GM21717 (cell line): ENCODE data around the gene PRKAG1.

Experiments
- ATAC-seq: cut with Tn5 transposase; IDR thresholded peaks from one replicate; pipeline ENCODE4 v1.9.1; 2021; ENCODE audit warnings: mild to moderate bottlenecking, moderate library complexity; ENCODE audit not compliant: unreplicated experiment

The PRKAG1 gene

DNA sequence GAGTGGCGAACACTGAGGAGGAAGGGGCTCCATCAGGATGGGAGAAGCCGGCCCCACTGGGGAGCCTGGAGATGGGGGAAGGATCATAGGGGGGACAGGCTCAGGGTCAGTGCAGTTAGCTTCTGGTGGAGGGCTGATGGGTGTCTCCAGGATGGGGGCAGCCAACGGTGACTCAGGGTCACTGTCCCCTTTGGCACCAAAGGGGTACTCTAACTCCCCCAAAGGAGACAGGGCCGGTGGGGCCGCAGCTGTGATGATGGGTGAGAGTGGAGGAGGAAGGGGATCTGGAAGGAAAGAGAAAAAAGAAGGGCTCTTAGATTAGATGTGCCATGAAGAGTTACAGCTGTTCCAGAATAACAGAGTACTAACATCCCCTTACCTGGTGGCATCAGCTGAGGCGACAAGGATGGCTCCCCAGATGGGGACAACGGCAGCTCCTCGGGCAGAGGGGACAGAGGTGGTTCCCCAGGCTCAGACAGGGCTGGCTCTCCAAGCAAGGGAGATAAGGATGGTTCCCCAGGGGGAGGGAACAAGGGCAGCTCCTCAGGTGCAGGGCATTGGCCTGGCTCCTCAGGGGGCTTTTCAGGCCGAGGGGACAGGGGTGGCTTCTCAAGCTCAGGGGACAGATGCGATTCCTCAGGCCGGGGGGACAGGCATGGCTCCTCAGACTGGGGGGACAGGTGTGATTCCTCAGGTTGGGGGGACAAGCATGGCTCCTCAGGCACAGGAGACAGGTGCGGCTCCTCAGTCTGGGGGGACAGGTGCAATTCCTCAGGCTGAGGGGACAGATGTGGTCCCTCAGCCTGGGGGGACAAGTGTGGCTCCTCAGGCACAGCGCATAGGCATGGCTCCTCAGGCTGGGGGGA is 32.2 kb upstream of the PRKAG1 start:
- ATAC-seq: no peak

DNA sequence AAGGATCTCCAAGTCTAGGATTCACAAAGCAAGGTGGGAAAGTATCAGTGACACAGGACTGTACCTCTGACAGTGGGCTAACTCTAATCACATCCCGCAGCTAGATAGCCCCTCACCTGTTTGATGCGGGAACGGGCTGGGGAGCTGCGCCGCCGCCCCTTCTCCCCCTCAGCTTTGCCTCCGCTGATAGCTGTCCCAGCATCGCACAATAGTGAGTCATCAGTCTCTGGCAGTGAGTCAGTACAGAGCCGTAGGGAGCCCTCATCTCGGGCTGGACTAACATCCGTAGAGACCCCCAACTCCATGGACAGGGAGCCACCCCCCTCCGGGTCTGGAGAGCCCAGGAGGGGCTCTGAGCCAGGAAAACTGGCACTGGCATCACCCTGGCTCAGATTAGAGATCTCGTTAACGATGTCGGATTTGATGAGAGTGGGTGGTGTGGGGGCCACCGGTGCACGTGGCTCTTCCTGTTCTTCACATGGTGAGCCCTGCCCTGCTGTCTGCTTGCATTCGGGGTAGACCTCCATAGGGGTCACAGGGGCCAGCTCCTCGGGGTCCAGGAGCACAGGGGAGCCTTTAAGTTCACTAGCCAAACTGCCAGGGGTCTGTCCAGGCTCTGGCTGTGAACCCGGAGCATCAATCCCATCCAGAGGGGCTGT is 31.1 kb upstream of the PRKAG1 start:
- no peak for ATAC-seq

DNA sequence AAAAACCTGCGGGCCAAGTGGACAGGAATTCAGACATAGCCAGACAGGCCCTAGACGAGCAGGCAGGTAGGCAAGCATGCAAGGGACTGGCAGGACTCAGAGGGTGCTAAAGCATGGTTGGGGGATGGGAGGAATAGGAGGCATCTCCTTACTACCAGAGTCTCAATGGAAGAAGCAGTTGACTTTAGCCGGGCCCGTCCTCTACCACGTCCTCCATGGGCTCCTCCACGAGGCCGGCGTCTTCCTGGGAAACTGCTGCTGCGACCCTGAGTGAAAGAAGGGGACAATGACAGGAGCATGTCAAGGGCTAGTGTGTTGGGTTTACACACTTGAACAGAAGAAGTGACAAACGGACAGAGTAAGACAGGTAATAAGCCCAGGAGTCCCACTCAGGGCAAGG is 30.4 kb upstream of the PRKAG1 start:
- ATAC-seq: no peak

DNA sequence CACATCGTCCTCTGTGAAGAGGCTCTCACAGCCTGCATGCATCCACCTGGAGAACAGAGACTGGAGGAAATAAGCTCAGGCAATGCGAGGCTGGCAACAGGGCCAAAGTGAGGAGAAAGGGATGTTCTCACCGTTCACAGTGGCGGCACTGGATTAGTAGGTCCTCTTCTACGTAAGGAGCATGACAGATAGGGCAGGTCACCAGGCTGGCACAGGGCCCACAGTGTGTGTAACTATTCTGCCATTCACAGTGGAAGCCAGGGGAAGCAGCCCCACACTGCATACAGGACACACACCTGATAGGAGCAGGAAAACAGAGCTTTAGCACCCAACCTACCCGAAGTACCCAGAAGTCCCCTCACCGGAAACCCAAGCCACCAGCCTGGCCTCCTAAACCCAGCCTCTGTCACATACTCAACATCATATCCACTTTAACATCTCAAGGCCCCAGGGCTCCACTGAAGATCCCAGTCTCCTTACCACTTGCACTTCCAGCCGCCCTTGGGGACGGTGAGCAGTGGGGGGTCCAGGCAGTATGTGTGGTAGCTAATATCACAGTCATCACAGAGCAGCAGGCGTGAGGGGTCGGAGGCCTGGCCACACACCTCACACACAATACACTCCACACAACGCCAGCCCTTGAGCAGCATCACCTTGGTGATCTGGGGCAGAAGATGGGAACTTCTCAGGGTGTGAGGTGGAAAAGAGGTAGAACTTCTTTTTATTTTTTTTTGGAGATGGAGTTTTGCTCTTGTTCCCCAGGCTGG is 27.7 kb upstream of the PRKAG1 start:
- ATAC-seq: no peak

DNA sequence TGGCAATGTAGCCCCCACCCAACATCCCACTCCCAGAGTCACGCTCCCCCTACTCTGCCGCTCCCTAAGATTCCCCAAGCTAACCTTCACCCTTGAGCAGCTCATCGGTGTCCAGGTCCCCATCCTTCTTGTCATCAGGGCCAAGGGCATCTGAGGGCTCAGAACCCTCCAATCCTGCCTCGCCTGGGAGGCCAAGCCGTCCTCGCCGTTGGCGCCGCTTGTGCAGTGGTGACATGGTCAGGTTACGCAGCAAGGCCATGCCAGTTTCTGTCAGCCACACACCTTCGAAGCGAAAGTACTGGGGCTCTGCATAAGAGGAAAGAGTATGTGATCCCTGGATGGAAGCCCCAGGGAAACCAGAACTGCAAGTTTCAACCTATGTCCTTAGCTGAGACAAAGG is 26.1 kb upstream of the PRKAG1 start:
- ATAC-seq: no peak

DNA sequence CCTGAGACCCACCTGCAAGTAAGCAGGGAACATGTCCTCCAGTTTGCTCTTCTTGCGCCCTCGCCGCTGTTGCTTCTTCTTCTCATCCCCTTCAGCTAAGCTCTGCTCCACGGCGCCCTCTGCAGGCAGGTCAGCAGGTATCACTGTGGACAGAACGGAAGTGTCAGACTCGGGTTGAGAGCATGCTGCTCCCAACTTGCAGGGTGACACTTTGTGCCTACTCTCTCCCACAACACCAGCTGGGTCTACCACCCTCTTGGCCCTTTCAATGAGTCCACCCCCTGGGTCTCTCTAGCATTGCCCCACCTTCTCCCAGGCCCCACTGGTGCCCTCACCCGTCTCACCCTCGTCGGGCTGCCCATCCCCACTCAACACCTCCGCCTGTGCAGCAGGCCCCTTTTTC is 25.3 kb upstream of the PRKAG1 start:
- ATAC-seq: no peak

DNA sequence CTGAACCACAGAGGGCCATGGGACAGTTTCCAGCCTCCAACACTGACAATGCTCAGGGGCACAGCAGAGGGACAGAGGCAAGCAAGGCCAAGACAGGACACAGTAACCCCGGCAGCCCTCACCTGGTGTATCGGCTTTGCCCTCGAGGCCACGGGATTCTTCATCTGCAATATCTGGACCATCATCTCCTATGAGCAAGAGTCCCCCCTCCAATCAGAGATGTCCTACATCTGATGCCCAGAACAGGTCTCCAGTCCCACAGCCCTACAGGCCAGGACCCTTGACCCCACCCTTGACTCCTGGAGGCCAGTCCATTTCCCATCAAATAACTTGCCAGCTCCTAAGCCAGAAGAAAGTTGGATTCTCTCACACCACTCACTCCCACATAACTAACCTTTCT is 24.7 kb upstream of the PRKAG1 start:
- no peak for ATAC-seq

DNA sequence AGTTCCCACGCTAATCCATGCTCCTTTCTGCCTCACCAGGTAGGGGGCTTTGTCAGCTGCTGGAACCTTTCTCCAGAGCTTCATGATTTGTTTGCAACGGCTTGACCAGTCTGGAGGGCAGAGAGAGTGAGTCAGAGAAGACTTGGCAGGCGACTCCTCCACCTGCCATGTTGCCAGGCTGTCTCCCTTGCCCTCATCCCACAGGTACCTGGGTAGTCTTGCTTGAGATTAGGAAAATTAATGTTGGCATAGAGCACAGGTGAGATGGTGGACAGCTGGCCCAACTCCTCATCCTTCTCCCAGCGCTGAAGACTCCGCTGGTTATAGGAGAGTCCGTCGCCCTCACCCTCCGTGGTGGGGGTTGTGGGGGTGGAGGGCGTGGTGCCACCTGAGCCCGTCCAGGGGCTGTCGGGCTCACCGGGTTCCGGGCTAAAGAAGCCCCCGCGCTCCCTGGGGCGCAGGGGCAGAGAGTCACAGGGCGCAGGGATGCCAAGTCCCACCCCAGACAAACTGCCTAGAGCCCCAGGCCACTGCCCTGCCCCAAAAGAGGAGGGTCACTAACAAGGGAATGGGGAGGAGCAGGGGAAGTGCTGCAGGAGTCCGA is 23.4 kb upstream of the PRKAG1 start:
- no peak for ATAC-seq

DNA sequence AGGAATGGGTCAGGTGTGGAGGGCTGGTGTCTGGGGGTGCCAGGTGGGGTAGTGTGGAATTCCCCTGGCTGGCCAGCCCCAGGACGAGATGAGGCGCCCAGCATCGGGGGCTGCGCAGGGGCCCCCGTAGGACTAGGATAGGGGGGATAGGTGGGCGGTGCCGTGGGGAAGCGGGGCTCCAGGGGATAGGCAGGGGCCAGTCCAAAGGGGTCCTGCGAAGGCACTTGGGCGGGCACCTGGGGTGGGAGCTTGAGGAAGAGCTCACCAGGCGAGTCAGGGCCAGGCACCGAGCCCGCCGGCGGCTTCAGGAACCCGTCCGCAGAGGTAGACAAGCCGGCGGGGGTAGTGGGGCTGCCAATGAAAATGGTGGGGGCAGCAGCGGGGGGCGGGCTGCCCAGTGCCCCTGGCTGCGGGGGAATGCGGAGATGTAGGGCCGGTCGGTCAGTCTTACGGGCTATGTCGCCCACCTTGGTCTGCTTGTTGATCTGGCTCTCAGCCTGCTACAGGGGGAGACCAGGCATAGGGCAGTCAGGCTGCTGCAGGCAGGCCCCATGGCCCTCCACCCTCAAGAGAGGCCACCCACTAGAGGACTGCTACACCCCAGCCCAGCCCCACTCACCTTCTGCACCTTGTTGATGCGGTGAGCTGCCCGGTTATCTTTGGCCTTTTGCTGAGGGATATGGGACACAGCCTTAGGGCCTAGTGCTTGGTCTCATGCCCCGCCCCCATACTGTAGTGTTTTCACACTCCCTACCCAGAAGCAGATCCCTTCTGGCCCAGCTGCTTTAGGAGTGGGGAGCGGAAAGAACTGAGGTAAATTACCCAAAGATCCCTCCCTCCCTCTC is 22.7 kb upstream of the PRKAG1 start:
- no peak for ATAC-seq

DNA sequence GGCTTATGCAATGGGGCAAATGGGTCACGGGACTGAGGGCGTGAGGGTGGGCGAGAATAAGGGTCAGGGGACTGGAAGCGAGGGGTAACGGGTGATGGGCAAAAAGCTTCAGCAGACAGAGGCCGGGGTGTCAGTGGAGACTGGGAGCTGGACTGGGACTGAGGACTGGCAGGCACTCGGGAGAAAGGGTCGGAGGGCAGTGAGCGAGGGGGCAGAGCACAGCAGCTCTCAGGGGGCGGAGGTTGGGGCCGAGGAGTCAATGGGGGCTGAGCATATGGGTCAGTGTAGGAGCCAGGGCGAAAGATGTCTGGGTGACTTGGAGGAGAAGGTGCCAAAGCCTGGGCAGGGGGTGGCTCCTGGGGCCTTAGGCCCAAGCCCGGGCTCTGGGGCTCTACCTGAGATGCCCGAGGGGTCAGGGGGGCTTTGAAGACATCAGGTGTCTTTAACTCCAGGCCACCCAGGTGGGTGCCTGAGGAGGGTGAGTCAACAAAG is 21.8 kb upstream of the PRKAG1 start:
- ATAC-seq: no peak

DNA sequence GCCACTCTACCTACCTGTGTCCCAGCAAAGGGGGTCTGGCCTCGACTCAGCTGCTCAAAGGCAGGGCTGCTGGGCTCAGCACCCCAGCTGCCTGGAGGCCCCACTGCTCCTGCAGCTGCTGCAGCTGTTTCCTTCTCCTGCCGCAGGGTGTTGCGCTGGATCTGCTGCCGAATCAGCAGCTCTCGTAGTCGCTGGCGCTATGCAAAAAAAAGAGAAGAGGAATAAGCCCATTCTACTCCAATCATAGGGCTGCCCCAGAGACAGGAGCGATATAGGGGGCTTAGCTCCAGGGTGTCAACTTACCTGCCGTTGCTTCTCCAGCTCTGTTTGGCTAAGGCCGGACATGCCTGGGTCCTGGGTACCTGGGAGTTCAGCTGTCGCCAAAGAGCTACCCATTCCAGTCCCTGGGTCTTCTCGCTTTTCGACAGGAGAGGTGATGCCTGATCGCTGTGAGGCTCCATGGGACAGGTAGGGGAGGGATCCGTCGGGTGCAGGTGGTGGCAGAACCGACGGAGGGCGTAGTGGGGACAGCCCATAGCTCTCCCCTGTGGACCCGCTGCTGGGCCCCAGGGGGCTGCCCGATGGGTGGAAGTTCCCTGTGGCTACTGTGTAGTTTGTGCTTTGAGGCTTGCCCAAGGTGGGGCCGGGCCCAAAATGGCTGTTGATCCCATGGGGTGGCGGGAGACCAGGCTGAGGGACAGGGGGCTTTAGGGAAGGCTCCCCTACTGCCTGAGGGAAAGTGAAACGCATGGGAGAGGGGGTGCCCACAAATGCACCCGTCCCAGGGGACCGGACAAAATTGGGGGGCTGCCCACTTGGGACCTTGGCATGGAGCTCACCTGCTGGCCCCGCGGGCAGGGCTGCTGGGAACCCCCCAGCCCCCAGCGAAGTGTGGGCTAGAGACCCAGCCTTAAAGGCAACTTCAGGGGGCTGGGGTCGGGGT is 21.1 kb upstream of the PRKAG1 start:
- no peak for ATAC-seq

DNA sequence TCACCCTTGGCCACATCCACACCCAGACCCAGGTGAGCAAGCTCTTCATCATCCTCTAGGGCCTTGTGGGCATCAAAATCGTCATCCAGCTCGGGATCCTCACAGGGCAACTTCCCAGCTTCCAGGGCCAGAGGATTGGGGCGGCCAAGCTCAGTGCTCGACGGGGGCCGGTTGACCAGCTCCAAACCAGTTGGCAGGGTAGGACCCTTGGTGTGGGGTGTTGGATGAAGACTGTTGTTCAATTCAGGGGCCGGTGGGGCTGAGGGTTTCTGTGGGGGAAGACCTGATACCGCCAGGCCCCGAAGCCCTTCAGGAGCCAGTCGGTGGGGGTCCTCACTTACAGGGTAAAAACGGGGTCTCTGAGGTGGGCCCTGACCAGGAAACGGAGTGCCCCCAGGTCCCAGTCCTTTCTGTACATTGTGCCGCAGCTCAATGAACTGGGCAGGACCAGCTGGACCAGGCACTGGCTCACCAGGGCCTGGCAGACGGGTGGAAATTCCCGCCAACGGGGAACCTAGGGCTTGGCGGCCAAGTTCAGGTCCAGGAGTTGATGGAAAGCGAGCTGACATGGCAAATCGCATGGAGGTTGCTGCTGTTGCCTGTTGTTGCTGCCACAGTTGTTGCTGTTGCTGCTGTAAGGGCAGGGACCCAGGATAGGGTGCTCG is 19.8 kb upstream of the PRKAG1 start:
- no peak for ATAC-seq

DNA sequence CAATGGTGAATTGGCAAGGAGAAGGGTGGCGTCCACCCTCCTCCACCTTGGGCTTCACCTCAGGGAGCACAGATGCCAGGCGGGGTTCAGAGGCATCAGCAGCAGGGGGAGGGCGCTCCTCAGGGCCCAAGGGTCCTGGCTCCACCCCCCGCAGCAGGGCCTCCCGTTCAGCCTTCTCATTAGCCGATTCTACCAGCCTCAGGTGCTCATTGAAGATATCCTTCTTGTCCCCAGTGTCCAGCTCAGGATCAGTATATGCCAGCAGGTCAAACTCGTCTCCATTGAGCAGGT is 19.3 kb upstream of the PRKAG1 start:
- ATAC-seq: no peak

DNA sequence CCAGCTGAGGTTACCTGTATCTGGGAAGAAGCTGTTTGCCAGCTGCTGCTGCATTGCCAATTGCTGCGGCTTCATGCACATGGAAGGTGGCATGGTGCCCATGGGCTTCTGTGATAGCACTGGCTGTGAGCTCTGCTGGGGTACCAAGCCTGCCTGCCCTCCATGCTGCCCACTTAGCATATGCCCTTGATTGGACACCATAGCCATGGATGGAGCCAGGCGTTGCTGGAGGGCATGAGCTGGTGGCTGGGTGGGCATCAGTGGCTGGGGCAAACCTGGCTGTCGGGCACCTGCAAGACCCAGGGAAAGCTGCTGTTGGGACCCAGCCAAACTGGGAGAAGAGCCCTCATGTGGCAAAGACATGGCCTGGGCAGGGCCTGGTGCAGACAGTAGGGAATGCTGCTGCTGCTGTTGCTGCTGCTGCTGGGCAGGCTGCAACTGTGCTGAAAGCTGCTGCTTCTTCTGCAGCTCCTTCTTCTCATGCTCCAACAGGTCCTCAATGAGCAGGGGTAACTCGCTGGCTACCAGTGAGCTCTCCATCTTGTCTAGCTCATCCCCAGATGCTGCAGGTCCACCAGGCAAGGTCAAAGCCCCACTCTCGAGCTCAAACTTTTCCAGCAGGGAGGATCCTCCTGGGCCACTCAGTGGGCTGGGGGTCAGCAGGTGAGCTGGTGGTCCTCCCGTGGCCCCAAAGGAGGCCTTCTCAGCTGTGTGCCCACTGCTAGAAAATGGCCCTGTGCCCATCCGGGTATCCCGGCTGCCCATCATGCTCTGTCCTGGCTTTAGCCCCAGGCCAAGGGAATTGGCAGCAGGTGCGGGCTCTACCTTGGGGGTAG is 18.8 kb upstream of the PRKAG1 start:
- ATAC-seq: no peak

DNA sequence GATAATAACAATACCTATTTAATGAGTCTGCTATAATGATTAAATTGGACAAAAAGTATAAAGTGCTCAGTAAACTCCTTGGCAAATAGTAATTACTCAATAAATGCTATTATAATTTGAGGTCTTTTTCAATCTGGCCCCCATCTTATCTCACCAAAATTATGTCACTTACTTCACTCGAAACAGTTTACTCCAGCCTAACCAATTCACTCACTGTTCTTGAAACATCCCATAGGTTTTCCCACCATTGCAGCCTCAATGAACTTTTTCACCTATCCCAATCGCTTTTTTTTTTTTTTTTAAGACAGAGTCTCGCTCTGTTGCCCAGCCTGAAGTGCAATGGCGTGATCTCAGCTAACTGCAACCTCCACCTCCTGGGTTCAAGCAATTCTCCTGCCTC is 17.5 kb upstream of the PRKAG1 start:
- ATAC-seq: no peak

DNA sequence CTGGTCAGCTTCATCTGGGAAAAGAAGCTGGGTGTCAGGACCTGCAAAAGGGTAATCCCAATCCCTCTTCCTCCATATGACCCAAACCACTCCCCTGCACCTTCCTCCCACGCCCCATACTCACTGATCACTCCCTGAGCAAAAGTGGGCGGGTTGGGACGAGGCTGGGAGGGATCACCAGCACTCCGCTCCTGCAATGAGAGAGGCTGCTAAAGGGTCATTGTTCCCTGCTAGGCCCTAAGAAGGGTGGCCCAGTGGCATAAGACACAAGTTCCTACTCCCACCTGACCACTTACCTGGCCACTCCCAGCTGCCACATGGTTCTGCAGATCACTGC is 15.7 kb upstream of the PRKAG1 start:
- no peak for ATAC-seq

DNA sequence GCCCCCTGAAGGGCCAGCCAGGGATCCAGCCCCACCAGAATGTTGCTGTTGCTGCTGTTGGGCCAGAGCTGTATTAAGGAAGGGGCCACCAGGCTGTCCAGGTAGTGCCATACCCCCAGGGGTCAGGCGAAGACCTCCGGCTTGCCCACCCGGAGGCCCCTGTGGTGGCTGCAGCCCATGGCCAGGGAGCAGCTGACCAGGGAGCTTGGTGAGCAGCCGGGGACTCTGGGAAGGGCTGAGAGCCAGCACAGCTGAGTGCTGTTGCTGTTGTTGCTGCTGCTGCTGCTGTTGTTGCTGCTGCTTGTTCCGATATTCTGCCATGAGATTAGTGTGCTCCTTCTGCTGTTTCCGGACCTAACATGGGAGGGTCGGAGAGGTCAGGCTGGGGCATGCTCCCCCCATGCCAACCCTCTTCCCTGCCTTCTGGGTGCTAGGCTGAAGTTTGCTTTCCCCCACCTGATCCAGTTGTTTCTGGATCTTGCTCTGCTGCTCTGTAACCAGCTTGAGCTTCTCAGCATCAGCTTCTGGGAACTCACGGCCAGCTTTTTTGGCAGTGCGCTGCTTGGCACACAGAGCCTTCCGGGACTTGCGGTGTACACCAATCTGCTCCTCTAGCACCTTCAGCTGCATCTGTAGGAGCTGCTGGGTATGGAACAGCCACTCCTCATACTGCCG is 15.2 kb upstream of the PRKAG1 start:
- ATAC-seq: no peak
